ENCODE results near the gene RBM33.
"Not testable (repeated sequence)": the region's sequence is repeated elsewhere in the genome, so short reads cannot be mapped to it uniquely, and the experiment has no call there.

RBM33 gene, protein sequence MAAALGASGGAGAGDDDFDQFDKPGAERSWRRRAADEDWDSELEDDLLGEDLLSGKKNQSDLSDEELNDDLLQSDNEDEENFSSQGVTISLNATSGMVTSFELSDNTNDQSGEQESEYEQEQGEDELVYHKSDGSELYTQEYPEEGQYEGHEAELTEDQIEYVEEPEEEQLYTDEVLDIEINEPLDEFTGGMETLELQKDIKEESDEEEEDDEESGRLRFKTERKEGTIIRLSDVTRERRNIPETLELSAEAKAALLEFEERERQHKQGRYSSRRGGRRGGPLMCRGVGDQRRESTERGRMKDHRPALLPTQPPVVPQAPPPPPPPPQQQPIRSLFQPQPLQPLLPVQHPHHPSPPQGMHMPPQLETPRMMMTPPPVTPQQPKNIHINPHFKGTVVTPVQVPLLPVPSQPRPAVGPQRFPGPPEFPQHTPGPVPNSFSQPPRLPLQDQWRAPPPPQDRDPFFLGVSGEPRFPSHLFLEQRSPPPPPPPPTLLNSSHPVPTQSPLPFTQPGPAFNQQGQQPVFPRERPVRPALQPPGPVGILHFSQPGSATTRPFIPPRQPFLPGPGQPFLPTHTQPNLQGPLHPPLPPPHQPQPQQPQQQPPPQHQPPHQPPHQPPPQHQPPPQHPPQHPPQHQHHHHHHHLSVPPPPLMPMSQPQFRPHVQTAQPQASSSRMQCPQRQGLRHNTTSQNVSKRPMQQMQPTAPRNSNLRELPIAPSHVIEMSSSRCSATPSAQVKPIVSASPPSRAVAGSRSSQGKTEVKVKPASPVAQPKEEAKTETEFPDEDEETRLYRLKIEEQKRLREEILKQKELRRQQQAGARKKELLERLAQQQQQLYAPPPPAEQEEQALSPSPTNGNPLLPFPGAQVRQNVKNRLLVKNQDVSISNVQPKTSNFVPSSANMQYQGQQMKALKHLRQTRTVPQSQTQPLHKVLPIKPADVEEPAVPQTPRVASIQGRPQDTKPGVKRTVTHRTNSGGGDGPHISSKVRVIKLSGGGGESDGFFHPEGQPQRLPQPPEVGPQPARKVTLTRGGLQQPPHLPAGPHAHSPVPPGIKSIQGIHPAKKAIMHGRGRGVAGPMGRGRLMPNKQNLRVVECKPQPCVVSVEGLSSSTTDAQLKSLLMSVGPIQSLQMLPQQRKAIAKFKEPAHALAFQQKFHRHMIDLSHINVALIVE

DNA sequence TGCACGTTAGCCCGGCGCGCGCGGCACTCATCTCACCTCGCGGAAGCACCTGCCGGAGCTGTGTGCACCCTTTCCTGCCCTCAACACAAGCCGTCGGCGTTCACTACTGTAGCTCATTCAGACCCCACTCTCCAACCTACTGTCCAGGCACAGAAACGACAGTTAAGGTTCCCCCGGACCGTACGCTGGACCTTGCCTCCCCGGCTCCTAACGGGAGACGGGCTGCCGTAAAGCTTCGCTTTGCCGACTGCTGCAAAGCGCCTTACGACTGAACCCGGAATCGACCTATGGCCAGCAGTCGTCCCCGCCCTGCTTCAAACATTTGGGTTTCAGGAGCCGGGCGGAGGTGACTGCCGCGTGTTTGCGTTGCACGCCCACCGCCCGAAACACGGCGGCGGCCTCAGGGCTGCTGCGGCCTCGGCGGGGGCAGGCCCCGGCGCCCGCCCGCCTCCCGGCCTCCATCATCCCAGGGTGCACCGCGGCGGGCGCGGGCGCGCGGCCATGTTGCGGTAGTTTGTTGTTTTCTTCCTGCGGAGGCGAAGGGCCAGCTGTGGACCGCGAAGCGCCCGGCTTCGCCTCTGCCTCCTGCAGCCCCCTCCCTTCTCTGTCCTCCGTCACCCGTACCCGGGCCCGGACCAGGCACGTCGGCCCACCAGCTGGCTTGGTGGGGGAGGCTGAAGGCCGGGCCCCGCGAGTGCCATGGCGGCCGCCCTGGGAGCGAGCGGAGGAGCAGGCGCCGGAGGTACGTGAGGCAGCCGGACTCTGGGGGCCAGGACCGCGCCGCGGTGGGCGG, at the start of gene RBM33:
Gene RBM33, plus strand, starts transcription at position 484 of the 793 bp plus-strand sequence. Its CDS starts 216 bp downstream, at position 700.
- DNase-seq (ENCODE audit: low read depth in 2 of 2, low spot score in 1 of 2) = peak; percentile 46 to 49

GRCh38 chr7:155594961-155595366, 49.5 kb upstream of the RBM33 start:
- no peak for DNase-seq (ENCODE audit: low read depth in 2 of 2, low spot score in 1 of 2)

DNA sequence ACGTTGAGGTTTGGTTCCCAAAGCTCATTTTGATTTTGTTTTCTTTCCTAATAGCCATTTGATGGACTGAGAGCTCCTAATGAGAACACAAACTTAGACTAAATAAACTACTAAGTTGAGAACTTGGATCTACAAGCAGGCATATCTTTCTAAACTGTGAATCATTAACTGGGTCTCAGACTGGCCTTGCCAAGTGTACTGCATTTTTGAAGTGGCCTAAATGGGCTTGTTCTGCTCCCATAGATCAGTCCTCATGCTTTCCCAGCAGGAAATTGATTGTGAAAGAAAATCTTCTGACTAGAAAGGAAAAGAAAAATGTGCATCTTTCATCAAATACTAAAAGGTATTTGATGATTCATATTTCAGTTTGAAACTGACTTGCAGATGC, 46.7 kb upstream of the RBM33 start:
- no peak for DNase-seq (ENCODE audit: low read depth in 2 of 2, low spot score in 1 of 2)

GRCh38 chr7:155598810-155599210, 45.7 kb upstream of the RBM33 start:
- DNase-seq (ENCODE audit: low read depth in 2 of 2, low spot score in 1 of 2) = peak; percentile 60 to 85

GRCh38 chr7:155602156-155602555, 42.3 kb upstream of the RBM33 start:
- DNase-seq (ENCODE audit: low read depth in 2 of 2, low spot score in 1 of 2) = no peak

- no peak for DNase-seq (ENCODE audit: low read depth in 2 of 2, low spot score in 1 of 2)
Measured at GRCh38 chr7:155602750-155603149, 41.7 kb upstream of the RBM33 start.

GRCh38 chr7:155603205-155603857, 41.1 kb upstream of the RBM33 start:
- no peak for DNase-seq (ENCODE audit: low read depth in 2 of 2, low spot score in 1 of 2)

- DNase-seq (ENCODE audit: low read depth in 2 of 2, low spot score in 1 of 2) = no peak
Measured at GRCh38 chr7:155603858-155604503, 40.5 kb upstream of the RBM33 start.

DNA sequence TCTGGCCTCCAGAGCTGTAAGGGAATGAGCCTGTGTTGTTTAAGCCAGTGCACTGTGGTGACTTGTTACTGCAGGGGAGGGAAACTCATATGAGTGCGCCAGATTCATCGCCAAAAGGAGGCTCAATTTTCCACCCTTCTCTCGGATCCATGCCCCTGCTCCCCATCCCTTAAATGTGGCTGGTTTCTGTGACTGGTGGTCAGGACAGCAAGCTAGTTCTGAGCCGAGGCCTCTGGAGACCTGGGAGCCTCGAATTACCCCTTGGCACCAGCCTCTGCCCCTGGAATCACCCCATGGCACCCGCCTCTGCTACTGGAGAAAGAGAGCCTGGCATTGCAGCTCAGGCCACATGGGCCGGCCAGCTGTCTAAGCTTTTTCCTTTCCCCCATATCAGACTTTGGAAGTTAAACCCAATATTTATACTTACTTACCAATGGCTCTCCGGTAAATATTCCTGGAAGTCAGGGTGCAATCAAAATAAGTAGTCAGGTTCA, 39.9 kb upstream of the RBM33 start:
- DNase-seq (ENCODE audit: low read depth in 2 of 2, low spot score in 1 of 2) = no peak

- DNase-seq (ENCODE audit: low read depth in 2 of 2, low spot score in 1 of 2) = no peak
Measured at GRCh38 chr7:155609185-155609584, 35.3 kb upstream of the RBM33 start.

DNA sequence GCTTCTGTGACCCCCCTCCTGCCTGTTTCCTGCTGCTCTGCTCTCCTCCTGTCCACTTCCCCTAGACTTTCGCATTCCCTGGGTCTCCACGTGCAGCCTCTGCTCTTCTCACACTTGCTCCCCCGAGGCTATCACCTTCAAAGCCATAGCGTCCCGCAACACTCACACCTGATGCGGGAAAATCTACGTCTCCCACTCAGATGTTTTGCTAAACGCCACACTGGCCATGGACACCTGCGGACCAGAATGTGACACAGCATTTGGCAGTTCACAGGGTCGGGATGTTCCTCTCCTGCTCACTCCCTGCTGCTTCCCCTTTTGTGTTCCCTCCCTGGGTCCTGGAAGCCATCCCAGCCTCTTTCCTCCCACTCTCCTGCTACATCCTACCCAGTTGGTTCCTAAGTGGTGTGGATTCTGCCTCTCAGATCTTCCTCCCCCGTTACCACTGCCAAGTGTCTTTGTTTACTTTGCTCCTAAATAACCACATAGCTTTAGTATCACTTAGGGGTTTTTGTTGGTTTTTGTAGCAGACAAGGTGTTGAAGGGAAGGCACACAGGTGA, 33.7 kb upstream of the RBM33 start:
- DNase-seq (ENCODE audit: low read depth in 2 of 2, low spot score in 1 of 2) = no peak

DNA sequence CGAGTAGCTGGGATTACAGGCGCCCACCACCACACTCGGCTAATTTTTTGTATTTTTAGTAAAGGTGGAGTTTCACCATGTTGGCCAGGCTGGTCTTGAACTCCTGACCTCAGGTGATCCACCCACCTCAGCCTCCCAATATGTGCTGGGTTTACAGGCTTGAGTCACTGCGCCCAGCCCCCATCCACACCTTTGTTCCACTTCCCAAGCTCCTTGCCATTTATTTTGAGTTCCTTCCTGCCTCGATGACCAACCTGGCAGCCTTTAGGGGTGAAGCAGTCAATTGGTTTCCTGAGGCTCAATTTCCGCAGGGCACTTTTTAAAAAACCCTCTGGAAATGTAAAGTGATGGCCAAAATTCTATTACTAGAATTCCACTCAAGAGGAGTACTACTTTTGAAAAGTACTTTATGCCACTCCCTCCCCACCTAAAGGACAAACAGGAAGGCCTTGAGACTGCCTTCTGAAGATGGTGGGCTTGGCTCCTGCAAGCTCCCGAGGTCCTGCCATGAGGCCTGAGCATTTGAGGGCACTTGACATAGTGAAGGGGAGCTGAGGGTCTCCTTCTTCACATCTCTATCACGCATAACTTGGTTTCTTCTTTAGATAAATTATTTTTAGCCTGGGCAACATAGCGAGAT, 32.5 kb upstream of the RBM33 start:
- no peak for DNase-seq (ENCODE audit: low read depth in 2 of 2, low spot score in 1 of 2)

GRCh38 chr7:155612658-155613057, 31.8 kb upstream of the RBM33 start:
- DNase-seq (ENCODE audit: low read depth in 2 of 2, low spot score in 1 of 2) = no peak

DNA sequence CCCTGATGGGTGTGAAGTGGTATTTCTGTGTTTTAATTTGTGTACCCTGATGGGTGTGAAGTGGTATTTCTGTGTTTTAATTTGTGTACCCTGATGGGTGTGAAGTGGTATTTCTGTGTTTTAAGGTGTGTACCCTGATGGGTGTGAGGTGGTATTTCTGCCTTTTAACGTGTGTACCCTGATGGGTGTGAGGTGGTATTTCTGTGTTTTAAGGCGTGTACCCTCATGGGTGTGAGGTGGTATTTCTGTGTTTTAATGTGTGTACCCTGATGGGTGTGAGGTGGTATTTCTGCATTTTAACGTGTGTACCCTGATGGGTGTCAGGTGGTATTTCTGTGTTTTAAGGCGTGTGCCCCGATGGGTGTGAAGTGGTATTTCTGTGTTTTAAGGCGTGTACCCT, 29.4 kb upstream of the RBM33 start:
- DNase-seq (ENCODE audit: low read depth in 2 of 2, low spot score in 1 of 2) = not testable (repeated sequence)

DNA sequence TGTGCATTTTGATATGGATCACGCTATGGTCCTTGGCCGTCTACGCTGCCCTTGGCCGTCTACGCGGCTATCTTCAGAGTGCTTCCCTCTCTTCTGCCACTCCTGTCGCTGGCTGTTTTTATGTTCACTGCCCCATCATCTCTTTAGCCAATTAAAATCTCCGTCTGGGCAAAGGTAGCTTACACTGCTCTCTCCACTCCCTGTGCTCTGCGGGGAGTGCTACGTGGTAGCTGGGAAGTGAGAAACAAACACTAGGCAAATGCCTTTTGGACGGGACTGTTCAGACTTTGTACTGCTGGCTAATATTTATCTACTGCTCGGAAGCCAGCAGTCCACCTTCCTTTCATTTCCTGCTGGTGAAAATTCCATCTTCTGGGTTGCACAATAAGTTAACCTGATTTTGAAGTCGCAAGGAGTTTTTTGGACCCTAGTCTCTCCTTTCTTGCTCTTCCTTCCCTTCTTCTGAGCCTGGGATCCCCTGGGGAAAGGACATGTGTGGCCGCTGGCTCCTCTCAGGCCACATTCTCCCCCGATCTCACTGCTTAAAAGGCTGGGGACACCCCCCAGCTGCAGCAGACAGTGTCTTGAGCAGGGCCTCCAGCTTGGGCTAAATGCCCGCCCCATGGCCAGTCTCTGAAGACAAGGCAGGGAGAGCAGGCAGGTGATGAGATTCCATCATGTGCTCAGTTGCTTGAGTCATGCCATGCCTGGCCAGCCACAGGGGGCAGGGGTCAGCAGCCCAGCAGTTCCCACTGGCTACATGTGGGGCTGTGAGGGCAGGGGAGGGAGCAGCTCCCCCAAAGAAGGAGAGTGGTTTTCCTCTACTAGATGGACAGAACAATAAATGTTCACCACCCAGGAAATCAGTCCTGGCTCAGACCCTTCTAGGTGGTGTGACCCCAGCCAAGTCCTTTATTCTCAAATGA, 25.5 kb upstream of the RBM33 start:
- DNase-seq (ENCODE audit: low read depth in 2 of 2, low spot score in 1 of 2) = no peak

DNA sequence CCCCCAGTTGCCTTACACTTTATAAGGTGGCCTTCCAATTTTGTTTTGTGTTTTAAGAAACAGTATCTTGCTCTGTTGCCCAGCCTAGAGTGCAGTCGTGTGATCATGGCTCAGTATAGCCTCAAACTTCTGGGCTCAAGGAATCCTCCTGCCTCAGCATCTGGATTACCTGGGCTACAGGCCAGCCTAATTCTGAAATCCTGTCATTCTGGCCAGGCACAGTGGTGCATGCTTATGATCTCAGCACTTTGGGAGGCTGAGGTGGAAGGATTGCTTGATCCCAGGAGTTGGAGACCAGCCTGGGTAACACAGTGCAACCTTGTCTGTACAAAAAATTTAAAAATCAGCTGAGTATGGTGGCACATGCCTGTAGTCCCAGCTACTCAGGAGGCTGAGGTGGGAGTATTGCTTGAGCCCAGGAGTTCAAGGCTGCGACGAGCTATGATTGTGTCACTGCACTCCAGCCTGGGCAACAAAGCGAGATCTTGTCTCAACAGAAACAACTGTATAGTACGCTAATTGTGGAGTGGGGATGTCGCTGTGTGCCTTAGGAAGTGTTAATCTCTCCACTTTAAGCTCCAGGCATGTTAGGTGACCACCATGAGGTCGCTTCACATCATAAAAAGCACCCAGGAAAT, 24.7 kb upstream of the RBM33 start:
- no peak for DNase-seq (ENCODE audit: low read depth in 2 of 2, low spot score in 1 of 2)

GRCh38 chr7:155620497-155620896, 24.0 kb upstream of the RBM33 start:
- no peak for DNase-seq (ENCODE audit: low read depth in 2 of 2, low spot score in 1 of 2)
